Skin of body (tissue), 2 donors: ENCODE measurements around the gene SPARCL1. TPM values are rescaled to one million over a fixed set of nuclear protein-coding genes. Genes with fewer than 3 reads are reported as not detected.
"Not testable (repeated sequence)": the region's sequence is repeated elsewhere in the genome, so short reads cannot be mapped to it uniquely, and the experiment has no call there.

ENCODE experiments used
- DNase-seq: peaks from one replicate; lab custom pipeline; 2025; lab: John Stamatoyannopoulos, UW
- total RNA-seq: library from RNA; depleted of rRNA; stranded (reverse); fragments of >200 nt; gene quantifications from one replicate; pipeline ENCODE4 v1.2.3, GENCODE V29; 2014

The SPARCL1 gene
- total RNA-seq, 1 donor from 2014 or later = 118 TPM

GRCh38 chr4:87505862-87506261 is 23.3 kb downstream of the SPARCL1 start:
- DNase-seq = no peak

- peak; percentile 12 for DNase-seq
Observed at GRCh38 chr4:87502580-87503238, 26.5 kb downstream of the SPARCL1 start.

GRCh38 chr4:87500092-87500462 is 29.1 kb downstream of the SPARCL1 start:
- no peak for DNase-seq

- no peak for DNase-seq
Observed at GRCh38 chr4:87499403-87500091, 29.6 kb downstream of the SPARCL1 start.

- peak; percentile 71 for DNase-seq
Observed at GRCh38 chr4:87498446-87498900, 30.7 kb downstream of the SPARCL1 start.

GRCh38 chr4:87497578-87497977 is 31.6 kb downstream of the SPARCL1 start:
- DNase-seq = no peak

- no peak for DNase-seq
Observed at GRCh38 chr4:87497159-87497558, 32.0 kb downstream of the SPARCL1 start.

- no peak for DNase-seq
Observed at GRCh38 chr4:87493115-87493514, 36.1 kb downstream of the SPARCL1 start.

- not testable (repeated sequence) for DNase-seq
Observed at GRCh38 chr4:87491851-87492250, 37.3 kb downstream of the SPARCL1 start.

- DNase-seq = no peak
Observed at GRCh38 chr4:87491436-87491835, 37.7 kb downstream of the SPARCL1 start.

- DNase-seq = no peak
Observed at GRCh38 chr4:87490664-87491369, 38.4 kb downstream of the SPARCL1 start.

- no peak for DNase-seq
Observed at GRCh38 chr4:87489678-87490077, 39.5 kb downstream of the SPARCL1 start.

GRCh38 chr4:87488666-87489065 is 40.5 kb downstream of the SPARCL1 start:
- not testable (repeated sequence) for DNase-seq

GRCh38 chr4:87483247-87483646 is 45.9 kb downstream of the SPARCL1 start:
- not testable (repeated sequence) for DNase-seq

- no peak for DNase-seq
Observed at GRCh38 chr4:87481377-87481776, 47.8 kb downstream of the SPARCL1 start.

- no peak for DNase-seq
Observed at GRCh38 chr4:87478732-87479250, 50.4 kb downstream of the SPARCL1 start.

- DNase-seq = no peak
Observed at GRCh38 chr4:87476934-87477333, 52.2 kb downstream of the SPARCL1 start.

GRCh38 chr4:87469390-87469789 is 59.8 kb downstream of the SPARCL1 start:
- no peak for DNase-seq

- peak; percentile 13 for DNase-seq
Observed at GRCh38 chr4:87465739-87466366, 63.3 kb downstream of the SPARCL1 start.

GRCh38 chr4:87462102-87462501 is 67.1 kb downstream of the SPARCL1 start:
- no peak for DNase-seq

- no peak for DNase-seq
Observed at GRCh38 chr4:87461281-87461700, 67.9 kb downstream of the SPARCL1 start.

GRCh38 chr4:87458913-87459312 is 70.3 kb downstream of the SPARCL1 start:
- no peak for DNase-seq
